Spleen (tissue), 7 donors: ENCODE results near the gene PLSCR2.

ENCODE experiments used
- CTCF ChIP-seq, 11 experiments: fragments of 200-600 bp in 7 of 11; fragments of 450-650 bp in 4 of 11; sonication (generic) in 4 of 11; IDR thresholded peaks in 8 of 11; conservative IDR thresholded peaks in 3 of 11; 1 replicate in 7 of 11; 2 replicates in 4 of 11; pipeline versions ENCODE4 v1.4.0 to v1.8.0; 2016 to 2021; ENCODE audit warnings: antibody characterized with exemption in 11 of 11, inconsistent platforms in 4 of 11, mild to moderate bottlenecking in 1 of 11
- POLR2A ChIP-seq, 3 donors: fragments of 450-650 bp; IDR thresholded peaks; one replicate each; pipeline ENCODE4 v1.5.1; 2017; ENCODE audit warnings: antibody characterized with exemption in 3 of 3, mild to moderate bottlenecking in 1 of 3
- POLR2AphosphoS5 ChIP-seq, 3 donors: sonication (generic); formaldehyde crosslinking; IDR thresholded peaks; one replicate each; pipeline ENCODE4 v1.5.1; 2017; ENCODE audit warnings: antibody characterized with exemption in 3 of 3
- donor health status: DM: no; HTN: no; CAD: no; lungs with moderate emphysema.
- donor health status: DM: no; HTN: no; CAD: no.
- donor health status: DM: no; HTN: no; CAD: no.

DNA sequence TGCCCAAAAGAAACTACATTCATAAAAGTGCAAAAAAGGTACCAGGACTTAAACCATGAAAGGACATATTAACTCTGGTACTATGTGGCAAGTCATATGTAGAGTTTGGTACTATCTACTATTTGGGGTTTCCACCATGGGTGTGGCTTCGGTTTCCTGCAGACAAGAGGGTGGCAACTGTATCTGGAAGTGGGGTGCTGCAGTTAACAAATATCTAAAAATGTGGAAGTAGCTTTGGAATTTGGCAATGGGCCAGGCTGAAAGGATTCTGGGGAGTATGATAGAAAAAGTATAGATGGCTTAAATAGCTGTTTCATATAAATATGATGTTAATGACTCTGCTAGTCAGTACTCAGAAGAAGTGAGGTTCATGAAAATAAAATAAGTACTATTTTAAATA, 44.0 kb downstream of the PLSCR2 start:
- no peak for TF ChIP-seq POLR2A (IDR thresholded peaks at IDR 0.05)
- TF ChIP-seq CTCF (IDR thresholded peaks at IDR 0.05 in 8 of 11, conservative IDR thresholded peaks at IDR 0.05 in 3 of 11), result no peak
- no peak for TF ChIP-seq POLR2AphosphoS5 (IDR thresholded peaks at IDR 0.05)
